Activated T-helper 2 cell treated with anti-CD3 and anti-CD28 coated beads, Interferon-gamma antibody, Interleukin-2, Interleukin-4, amounts not matched to agents 10 μg/mL and 5 μg/mL and 100 μg/mL, durations not matched to agents 14 hours and 24 hours and 36 hours (primary cell): Measurements from ENCODE around the gene ITGB8. TPM values are rescaled to one million over a fixed set of nuclear protein-coding genes. Genes with fewer than 3 reads are reported as not detected.
"Not testable (repeated sequence)": the region's sequence is repeated elsewhere in the genome, so short reads cannot be mapped to it uniquely, and the experiment has no call there.

ENCODE experiments used
- DNase-seq: peaks from one replicate; pipeline ENCODE4 v3.0.0; 2021; ENCODE audit warnings: low spot score
- H3K27ac Mint-ChIP-seq: one replicate; pipeline ENCODE4 v1.8.0; 2021; ENCODE audit warnings: mixed read lengths
- H3K27me3 Mint-ChIP-seq: one replicate; pipeline ENCODE4 v1.8.0; 2021; ENCODE audit warnings: low read depth, mixed read lengths
- H3K36me3 Mint-ChIP-seq: one replicate; pipeline ENCODE4 v1.8.0; 2021; ENCODE audit warnings: low read depth, mixed read lengths
- H3K4me1 Mint-ChIP-seq: one replicate; pipeline ENCODE4 v1.8.0; 2021; ENCODE audit warnings: low read depth, mixed read lengths
- H3K4me3 Mint-ChIP-seq: one replicate; pipeline ENCODE4 v1.8.0; 2021; ENCODE audit warnings: low read depth, mild to moderate bottlenecking, moderate library complexity, mixed read lengths
- H3K9me3 Mint-ChIP-seq: one replicate; pipeline ENCODE4 v1.8.0; 2021; ENCODE audit warnings: mixed read lengths
- intact Hi-C: fragments of 100-400 bp; cut with micrococcal nuclease; formaldehyde crosslinking; loops from one replicate; pipeline ENCODE4 v1.15.1; 2023
- total RNA-seq: library from RNA; stranded (reverse); gene quantifications from 2 replicates; pipeline ENCODE4 v1.2.3, GENCODE V29; 2022

ITGB8 gene
- total RNA-seq, 1 donor from 2014 or later: 0.05 TPM

DNA sequence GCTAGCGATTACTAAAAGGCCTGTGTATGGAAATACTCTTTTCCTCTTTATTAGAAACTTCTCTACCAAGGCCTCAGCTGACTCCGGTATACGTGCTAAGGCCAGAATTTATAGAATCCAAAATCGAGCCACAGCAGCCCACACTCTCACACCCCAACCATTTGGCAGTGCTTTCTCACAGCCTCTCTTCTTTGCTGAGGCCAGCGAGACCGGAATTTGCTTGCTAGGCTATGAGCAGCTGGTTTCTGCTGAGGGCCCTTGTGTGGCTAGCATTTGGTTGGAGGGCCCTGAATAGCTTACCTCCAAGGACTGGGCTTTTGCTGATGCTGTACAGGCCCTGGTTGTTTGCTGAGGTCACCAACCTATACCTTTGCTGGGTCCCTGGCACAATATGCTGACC lies 46.1 kb downstream of the ITGB8 start:
- no peak overlapping the region for H3K27ac Mint-ChIP-seq
- no peaks in the 10 kb centered on the region for H3K36me3 Mint-ChIP-seq
- intact Hi-C loops: no loop called here
- H3K4me1 Mint-ChIP-seq: no peaks in the 10 kb centered on the region
- no peaks in the 10 kb centered on the region for H3K27me3 Mint-ChIP-seq
- no peak for DNase-seq
- no peaks in the 10 kb centered on the region for H3K9me3 Mint-ChIP-seq
- H3K4me3 Mint-ChIP-seq: no peak overlapping the region

DNA sequence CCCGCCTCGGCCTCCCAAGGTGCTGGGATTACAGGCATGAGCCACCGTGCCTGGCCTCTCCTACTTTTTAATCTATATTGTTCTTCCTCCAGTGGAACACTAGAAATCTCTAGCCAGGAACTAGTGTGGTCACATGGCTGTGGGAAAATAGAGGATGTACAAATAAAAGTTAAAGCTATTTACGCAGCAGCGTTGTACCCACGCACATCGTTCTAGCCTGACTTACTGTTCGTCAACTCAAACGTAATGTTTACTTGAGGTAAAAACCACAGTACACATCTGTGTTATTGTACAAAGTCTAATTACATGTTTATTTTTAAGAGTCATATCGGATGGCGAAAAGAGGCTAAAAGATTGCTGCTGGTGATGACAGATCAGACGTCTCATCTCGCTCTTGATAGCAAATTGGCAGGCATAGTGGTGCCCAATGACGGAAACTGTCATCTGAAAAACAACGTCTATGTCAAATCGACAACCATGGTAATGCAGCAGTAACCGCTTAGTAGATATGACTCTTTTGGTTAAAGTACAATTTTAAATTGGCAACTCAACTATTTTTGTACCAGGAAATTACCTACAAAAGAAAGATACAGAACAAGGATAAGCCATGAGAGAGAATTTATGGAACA lies 50.8 kb downstream of the ITGB8 start:
- no peaks in the 10 kb centered on the region for H3K27me3 Mint-ChIP-seq
- DNase-seq: no peak
- H3K4me1 Mint-ChIP-seq: no peaks in the 10 kb centered on the region
- no peak overlapping the region for H3K27ac Mint-ChIP-seq
- H3K9me3 Mint-ChIP-seq: no peaks in the 10 kb centered on the region
- intact Hi-C loops: no loop called here
- no peaks in the 10 kb centered on the region for H3K36me3 Mint-ChIP-seq
- no peak overlapping the region for H3K4me3 Mint-ChIP-seq

- no peak overlapping the region for H3K4me3 Mint-ChIP-seq
- no peak for DNase-seq
- no peaks in the 10 kb centered on the region for H3K4me1 Mint-ChIP-seq
- H3K27me3 Mint-ChIP-seq: no peaks in the 10 kb centered on the region
- intact Hi-C loops: no loop called here
- no peak overlapping the region for H3K27ac Mint-ChIP-seq
- H3K36me3 Mint-ChIP-seq: no peaks in the 10 kb centered on the region
- no peaks in the 10 kb centered on the region for H3K9me3 Mint-ChIP-seq
These were observed 52.7 kb downstream of the ITGB8 start for GRCh38 chr7:20383351-20383750.

GRCh38 chr7:20385126-20385525 lies 54.4 kb downstream of the ITGB8 start:
- no peaks in the 10 kb centered on the region for H3K4me1 Mint-ChIP-seq
- H3K27me3 Mint-ChIP-seq: no peaks in the 10 kb centered on the region
- no peak for DNase-seq
- H3K9me3 Mint-ChIP-seq: no peaks in the 10 kb centered on the region
- H3K36me3 Mint-ChIP-seq: no peaks in the 10 kb centered on the region
- intact Hi-C loops: no loop called here
- no peak overlapping the region for H3K4me3 Mint-ChIP-seq
- H3K27ac Mint-ChIP-seq: no peak overlapping the region

DNA sequence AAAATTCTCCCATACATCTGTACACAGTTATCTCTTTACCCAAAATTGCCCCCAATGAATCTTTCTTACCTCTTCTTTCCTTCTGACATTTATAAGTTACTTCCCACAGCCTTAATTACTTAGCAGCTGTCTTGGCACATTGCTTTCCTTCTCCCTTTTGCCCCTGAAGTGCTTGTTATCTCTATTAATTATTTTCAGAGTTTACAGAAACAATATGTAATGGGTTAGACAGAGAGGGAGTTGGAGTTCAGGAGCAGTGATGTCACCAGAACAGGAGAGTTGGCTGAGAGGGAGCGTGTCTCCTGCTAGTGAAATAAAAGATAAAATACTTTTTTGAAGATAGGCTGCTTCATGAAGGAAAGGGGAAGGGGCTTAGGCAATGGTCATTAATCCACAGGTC lies 57.4 kb downstream of the ITGB8 start:
- no peaks in the 10 kb centered on the region for H3K4me1 Mint-ChIP-seq
- H3K27me3 Mint-ChIP-seq: no peaks in the 10 kb centered on the region
- H3K4me3 Mint-ChIP-seq: no peak overlapping the region
- intact Hi-C loops: no loop called here
- H3K36me3 Mint-ChIP-seq: no peaks in the 10 kb centered on the region
- no peak overlapping the region for H3K27ac Mint-ChIP-seq
- no peaks in the 10 kb centered on the region for H3K9me3 Mint-ChIP-seq
- no peak for DNase-seq

DNA sequence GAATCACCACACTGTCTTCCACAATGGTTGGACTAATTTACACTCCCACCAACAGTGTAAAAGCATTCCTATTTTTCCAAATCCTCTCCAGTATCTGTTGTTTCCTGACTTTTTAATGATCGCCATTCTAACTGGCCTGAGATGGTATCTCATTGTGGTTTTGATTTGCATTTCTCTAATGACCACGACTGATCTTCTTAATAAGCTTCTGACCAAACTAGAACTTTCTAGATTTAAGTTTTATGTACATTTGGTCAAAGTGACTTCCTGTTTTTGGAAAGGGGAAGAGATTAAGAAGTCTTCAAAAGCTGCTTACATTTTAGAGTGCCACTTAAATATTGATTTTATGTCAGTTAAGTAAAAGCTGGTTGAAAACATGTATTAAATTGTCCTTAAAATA lies 58.5 kb downstream of the ITGB8 start:
- intact Hi-C loops, H3K4me3 Mint-ChIP-seq, H3K27me3 Mint-ChIP-seq, H3K36me3 Mint-ChIP-seq, H3K9me3 Mint-ChIP-seq, H3K4me1 Mint-ChIP-seq, DNase-seq, H3K27ac Mint-ChIP-seq: not testable (repeated sequence)

GRCh38 chr7:20393021-20393610 lies 62.4 kb downstream of the ITGB8 start:
- H3K9me3 Mint-ChIP-seq: no peaks in the 10 kb centered on the region
- no peak overlapping the region for H3K27ac Mint-ChIP-seq
- no peaks in the 10 kb centered on the region for H3K27me3 Mint-ChIP-seq
- H3K36me3 Mint-ChIP-seq: no peaks in the 10 kb centered on the region
- no peak for DNase-seq
- no peak overlapping the region for H3K4me3 Mint-ChIP-seq
- intact Hi-C loops: no loop called here
- no peaks in the 10 kb centered on the region for H3K4me1 Mint-ChIP-seq

- DNase-seq: no peak
- Mint-ChIP-seq H3K36me3 (no peaks in the 10 kb centered on the region), H3K27ac (no peak overlapping the region), H3K9me3 (no peaks in the 10 kb centered on the region), H3K27me3 (no peaks in the 10 kb centered on the region), H3K4me3 (no peak overlapping the region), H3K4me1 (no peaks in the 10 kb centered on the region)
- intact Hi-C loops: no loop called here
These were observed 62.9 kb downstream of the ITGB8 start for GRCh38 chr7:20393616-20394015.

DNA sequence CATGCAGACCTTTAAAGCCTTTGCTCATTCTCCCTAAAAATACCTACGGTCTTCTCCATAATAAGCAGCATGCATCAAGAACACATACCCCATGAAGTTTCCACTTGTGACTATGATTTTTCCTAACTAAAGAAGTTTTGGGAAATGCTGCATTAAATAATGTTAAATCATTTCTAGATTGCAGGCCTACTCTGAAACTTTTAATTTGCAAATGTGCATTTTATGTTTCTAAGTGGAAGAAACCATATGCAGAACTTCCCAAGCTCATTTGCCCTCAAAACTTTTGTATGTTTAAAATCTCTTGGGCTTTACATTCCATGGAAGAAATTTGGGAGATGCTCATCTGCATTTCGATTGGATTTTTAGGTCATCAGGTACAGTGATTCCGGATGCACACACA lies 63.6 kb downstream of the ITGB8 start:
- Mint-ChIP-seq H3K9me3 (no peaks in the 10 kb centered on the region), H3K27me3 (no peaks in the 10 kb centered on the region)

DNA sequence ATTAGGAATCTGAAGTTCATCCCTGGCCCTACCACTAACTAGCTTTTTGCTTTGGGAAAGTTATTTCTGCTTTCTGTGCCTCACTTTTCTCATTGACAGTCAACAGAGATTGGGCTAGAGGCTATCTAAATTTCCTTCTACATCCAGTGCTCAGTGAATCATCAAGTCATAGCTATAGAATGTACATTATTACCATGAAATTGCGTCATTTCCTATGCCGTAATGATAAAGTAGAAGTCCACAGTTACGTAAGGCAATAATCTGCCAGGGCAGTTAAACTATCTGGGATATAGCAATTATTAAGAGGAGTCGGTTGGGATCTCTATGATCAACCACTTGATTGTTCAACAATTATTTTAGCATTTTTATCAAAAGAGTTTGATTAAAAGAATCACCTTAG lies 64.4 kb downstream of the ITGB8 start:
- Mint-ChIP-seq H3K27me3 (no peaks in the 10 kb centered on the region), H3K4me1 (no peaks in the 10 kb centered on the region), H3K27ac (no peak overlapping the region), H3K36me3 (no peaks in the 10 kb centered on the region), H3K9me3 (no peaks in the 10 kb centered on the region), H3K4me3 (no peak overlapping the region)
- intact Hi-C loops: no loop called here
- no peak for DNase-seq

More for the DNA sequence above, 63.6 kb downstream of the ITGB8 start:
- intact Hi-C loops: no loop called here
- H3K4me3 Mint-ChIP-seq: no peak overlapping the region
- DNase-seq: no peak
- no peaks in the 10 kb centered on the region for H3K4me1 Mint-ChIP-seq
- no peak overlapping the region for H3K27ac Mint-ChIP-seq
- H3K36me3 Mint-ChIP-seq: no peaks in the 10 kb centered on the region

GRCh38 chr7:20395511-20395910 lies 64.8 kb downstream of the ITGB8 start:
- H3K4me3 Mint-ChIP-seq: no peak overlapping the region
- intact Hi-C loops: no loop called here
- H3K4me1 Mint-ChIP-seq: no peaks in the 10 kb centered on the region
- H3K9me3 Mint-ChIP-seq: no peaks in the 10 kb centered on the region
- no peaks in the 10 kb centered on the region for H3K36me3 Mint-ChIP-seq
- no peaks in the 10 kb centered on the region for H3K27me3 Mint-ChIP-seq
- no peak for DNase-seq
- no peak overlapping the region for H3K27ac Mint-ChIP-seq

GRCh38 chr7:20399521-20399920 lies 68.8 kb downstream of the ITGB8 start:
- no peaks in the 10 kb centered on the region for H3K36me3 Mint-ChIP-seq
- no peak overlapping the region for H3K27ac Mint-ChIP-seq
- H3K9me3 Mint-ChIP-seq: no peaks in the 10 kb centered on the region
- no peaks in the 10 kb centered on the region for H3K4me1 Mint-ChIP-seq
- intact Hi-C loops: no loop called here
- H3K4me3 Mint-ChIP-seq: no peak overlapping the region
- H3K27me3 Mint-ChIP-seq: no peaks in the 10 kb centered on the region
- DNase-seq: no peak

DNA sequence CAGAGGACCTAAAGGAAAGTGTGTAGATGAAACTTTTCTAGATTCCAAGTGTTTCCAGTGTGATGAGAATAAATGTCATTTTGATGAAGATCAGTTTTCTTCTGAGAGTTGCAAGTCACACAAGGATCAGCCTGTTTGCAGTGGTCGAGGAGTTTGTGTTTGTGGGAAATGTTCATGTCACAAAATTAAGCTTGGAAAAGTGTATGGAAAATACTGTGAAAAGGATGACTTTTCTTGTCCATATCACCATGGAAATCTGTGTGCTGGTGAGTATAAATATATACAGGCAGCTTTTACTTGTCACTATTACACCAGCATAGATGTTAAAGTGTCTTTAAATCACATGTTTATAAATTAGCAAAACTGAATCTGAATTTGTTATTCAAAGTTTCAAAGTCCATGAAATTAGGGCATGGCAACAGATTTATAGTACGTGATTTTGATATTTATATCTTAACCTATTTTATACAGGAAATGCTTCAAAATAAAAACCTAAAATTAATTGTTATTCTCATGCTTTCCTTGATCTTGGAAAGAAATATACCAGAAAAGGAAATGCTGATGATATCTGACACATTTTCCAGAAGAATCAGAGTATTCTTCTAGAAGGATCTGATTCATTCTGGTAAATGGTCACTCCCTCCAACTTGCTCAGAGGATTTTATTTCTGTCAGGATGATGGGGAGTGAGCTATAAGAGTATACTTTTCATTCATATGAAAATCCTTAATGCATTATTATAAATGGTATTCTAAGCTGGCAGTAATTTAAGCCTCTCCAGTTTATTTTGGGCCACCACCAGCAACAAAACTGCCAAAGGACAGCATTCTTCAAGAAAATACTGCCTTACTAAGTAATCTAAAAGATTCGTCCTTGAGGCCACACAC lies 71.4 kb downstream of the ITGB8 start:
- Mint-ChIP-seq H3K36me3 (no peaks in the 10 kb centered on the region), H3K4me3 (no peak overlapping the region), H3K27ac (no peak overlapping the region), H3K9me3 (no peaks in the 10 kb centered on the region), H3K27me3 (no peaks in the 10 kb centered on the region), H3K4me1 (no peaks in the 10 kb centered on the region)
- DNase-seq: no peak
- intact Hi-C loops: no loop called here
